K562 (cell line): ENCODE results near the gene EPB41L2. TPM values are rescaled to one million over a fixed set of nuclear protein-coding genes. Genes with fewer than 3 reads are reported as not detected.

Source experiments
- ATAC-seq: fragments of 200-7000 bp; cut with Tn5 transposase; 3 replicates; pipeline ENCODE4 v1.9.1; 2020; ENCODE audit warnings: moderate library complexity
- BruUV-seq: library from RNA; stranded (reverse); fragments of 400-500 nt; replicated peaks from 2 replicates; lab custom pipeline; 2021; lab: Mats Ljungman, UMichigan
- CTCF ChIA-PET: fragments of 300-600 bp; formaldehyde crosslinking; extraction: SDS; loops from one replicate; lab custom pipeline; 2021; ENCODE audit warnings: low intra/inter-chr PET ratio; lab: Yijun Ruan, JAX
- POLR2A ChIA-PET: fragments of 300-600, 350-650 bp; sonication (Branson Sonifier 250); formaldehyde crosslinking; extraction: SDS; loops from one replicate; lab custom pipeline; 2021; ENCODE audit warnings: antibody characterized with exemption, inconsistent platforms; lab: Yijun Ruan, JAX
- DNase-seq, 4 experiments: peaks; one replicate each; pipeline versions ENCODE4 v3.0.0 to v3.0.0-alpha.2; 2011 to 2018; ENCODE audit warnings: low spot score in 3 of 4, mixed read lengths in 3 of 4; ENCODE audit errors: extremely low read depth in 1 of 4
- FAIRE-seq: peaks from 2 replicates; lab custom pipeline; 2011; peaks lifted over from hg19 to GRCh38; lab: Jason Lieb, UNC
- H2AFZ ChIP-seq: 2 replicates; pipeline ENCODE4 v1.6.0; 2011; ENCODE audit warnings: low read depth, low read length, control low read depth, inconsistent platforms
- H3K27ac ChIP-seq: fragments of 200-600 bp; 3 replicates; pipeline ENCODE4 v1.8.0; 2011; ENCODE audit warnings: low read depth, mild to moderate bottlenecking, control low read depth, inconsistent platforms, low read length, moderate library complexity, mixed read lengths; ENCODE audit errors: extremely low read depth
- H3K27me3 ChIP-seq, 2 experiments: fragments of 300-600 bp in 1 of 2; 2 replicates in 1 of 2; 3 replicates in 1 of 2; pipeline versions ENCODE4 v1.6.0 to v1.8.0; 2011; ENCODE audit warnings: inconsistent platforms in 2 of 2, low read length in 2 of 2, mild to moderate bottlenecking in 1 of 2, mixed read lengths in 1 of 2, moderate library complexity in 1 of 2; ENCODE audit not compliant: control insufficient read depth in 2 of 2, insufficient read depth in 2 of 2
- H3K36me3 ChIP-seq: fragments of 300-600 bp; 3 replicates; pipeline ENCODE4 v1.8.0; 2011; ENCODE audit warnings: mild to moderate bottlenecking, low read length, inconsistent platforms; ENCODE audit not compliant: control insufficient read depth, insufficient read depth
- H3K4me1 ChIP-seq, 2 experiments: fragments of 200-600 bp in 1 of 2; replicated peaks in 1 of 2; 2 replicates in 1 of 2; 3 replicates in 1 of 2; pipeline versions ENCODE4 v1.5.1 to v1.8.0; 2011; ENCODE audit warnings: inconsistent platforms in 2 of 2, low read length in 2 of 2, mild to moderate bottlenecking in 1 of 2, mixed read lengths in 1 of 2, moderate library complexity in 1 of 2; ENCODE audit not compliant: control insufficient read depth in 2 of 2, insufficient read depth in 2 of 2
- H3K4me2 ChIP-seq: 2 replicates; pipeline ENCODE4 v1.6.1; 2011; ENCODE audit warnings: low read length, control low read depth, inconsistent platforms, mixed read lengths; ENCODE audit not compliant: insufficient read depth
- H3K4me3 ChIP-seq: fragments of 200-600 bp; sonication (generic), shearing (Covaris generic); 2 replicates; pipeline ENCODE4 v1.5.1; 2016; ENCODE audit warnings: control low read depth, inconsistent platforms
- H3K79me2 ChIP-seq: fragments of 200-600 bp; 3 replicates; pipeline ENCODE4 v1.8.0; 2011; ENCODE audit warnings: low read length, inconsistent platforms; ENCODE audit not compliant: control insufficient read depth, insufficient read depth
- H3K9ac ChIP-seq, 2 experiments: 2 replicates each; pipeline versions ENCODE4 v1.6.0 to v1.6.1; 2011; ENCODE audit warnings: low read depth in 2 of 2, low read length in 2 of 2, control low read depth in 1 of 2, inconsistent platforms in 1 of 2, mild to moderate bottlenecking in 1 of 2, mixed read lengths in 1 of 2; ENCODE audit not compliant: insufficient read depth in 1 of 2
- H3K9me1 ChIP-seq: one replicate; pipeline ENCODE4 v1.6.0; 2011; ENCODE audit warnings: inconsistent platforms, mild to moderate bottlenecking, low read length, moderate library complexity; ENCODE audit not compliant: control insufficient read depth, insufficient read depth
- H3K9me3 ChIP-seq: replicated peaks from 2 replicates; pipeline ENCODE4 v1.5.1; 2011; ENCODE audit warnings: low read depth, low read length, inconsistent platforms; ENCODE audit not compliant: control insufficient read depth, insufficient read depth
- H4K20me1 ChIP-seq: replicated peaks from 2 replicates; pipeline ENCODE4 v1.6.1; 2011; ENCODE audit warnings: low read length, inconsistent platforms, mixed read lengths; ENCODE audit not compliant: control insufficient read depth, insufficient read depth
- GMEB1 ChIP-seq: fragments of 250-450 bp; sonication (Bioruptor Pico); IDR thresholded peaks from 2 replicates; pipeline ENCODE4 v1.4.0; 2020; ENCODE audit warnings: mild to moderate bottlenecking
- PRPF4 ChIP-seq: fragments of 200-400 bp; formaldehyde crosslinking; IDR thresholded peaks from one replicate; pipeline ENCODE4 v1.6.1; 2017; ENCODE audit warnings: low read length, low read depth, mild to moderate bottlenecking; ENCODE audit not compliant: insufficient read depth, poor library complexity, severe bottlenecking
- REST ChIP-seq, 2 experiments: fragments of 450-650 bp; formaldehyde crosslinking in 1 of 2; IDR thresholded peaks; 2 replicates each; pipeline versions ENCODE4 v1.4.0 to v1.6.1; 2014 to 2020; ENCODE audit warnings: mild to moderate bottlenecking in 2 of 2, borderline replicate concordance in 1 of 2, low read depth in 1 of 2
- TAL1 ChIP-seq: fragments of 450-650 bp; IDR thresholded peaks from 2 replicates; pipeline ENCODE4 v1.6.1; 2016; ENCODE audit warnings: mild to moderate bottlenecking
- ZBTB17 ChIP-seq: fragments of 450-650 bp; formaldehyde crosslinking; IDR thresholded peaks from 2 replicates; pipeline ENCODE4 v1.4.0; 2020; ENCODE audit warnings: mild to moderate bottlenecking
- ZFP1 ChIP-seq: fragments of 450-650 bp; formaldehyde crosslinking; IDR thresholded peaks from 2 replicates; pipeline ENCODE4 v1.4.0; 2020; ENCODE audit warnings: mild to moderate bottlenecking, mixed read lengths
- ZNF140 ChIP-seq: fragments of 250-450 bp; sonication (Bioruptor Pico); IDR thresholded peaks from 2 replicates; pipeline ENCODE4 v1.8.0; 2021; ENCODE audit warnings: moderate library complexity, mild to moderate bottlenecking, inconsistent platforms
- WGBS: fragments of 100-300 bp; shearing (Covaris generic); methylation state at CpG from one replicate; pipeline ENCODE4 v1.1.6; 2016; ENCODE audit warnings: low coverage, mixed read lengths; ENCODE audit not compliant: insufficient coverage; ENCODE audit errors: missing lambda C conversion rate; 5-methylcytosine and 5-hydroxymethylcytosine counted together
- in situ Hi-C: fragments of 300-500 bp; cut with MboI; formaldehyde crosslinking; loops from 4 replicates; pipeline ENCODE4 v1.15.0; 2018; ENCODE audit warnings: inconsistent platforms, mixed read lengths
- intact Hi-C: fragments of 100-400 bp; cut with micrococcal nuclease; formaldehyde crosslinking; loops from 2 replicates; pipeline ENCODE4 v1.14.2; 2022
- polyA plus RNA-seq, 8 experiments: library from polyadenylated mRNA; depleted of rRNA in 4 of 8; stranded (reverse) in 5 of 8; unstranded in 3 of 8; fragments of >200 nt; fragmentation: Nextera tagmentation in 2 of 8; fragmentation: Illumina TruSeq in 1 of 8; extraction: Ambion mirVana in 2 of 8; extraction: Trizol in 1 of 8; gene quantifications; 2 replicates each; pipeline versions ENCODE4 v1.2.1 to v1.2.3, GENCODE V29; 2011 to 2014; ENCODE audit warnings: inconsistent platforms in 1 of 8, missing spikeins in 1 of 8
- total RNA-seq, 7 experiments: library from RNA; depleted of rRNA in 6 of 7; stranded (reverse); fragments of >200 nt in 6 of 7; fragmentation: Illumina TruSeq in 2 of 7; extraction: Trizol in 2 of 7; gene quantifications; 2 replicates each; pipeline versions ENCODE4 v1.2.1 to v1.2.3, GENCODE V29; 2011 to 2021; ENCODE audit warnings: low replicate concordance in 1 of 7
- TF ChIP-seq, protein P1 (sequence below): sonication (generic); formaldehyde crosslinking; IDR thresholded peaks from 2 replicates; pipeline ENCODE4 v1.8.0; 2023; ENCODE audit warnings: mild to moderate bottlenecking, missing genetic modification reagents

The EPB41L2 gene
- total and polyA plus RNA-seq, 9 of the 15 experiments (the other 6 are each of a cell fraction or from before 2014, with no cell fraction given), result 5.1 to 53.6 (median 25.0) TPM

DNA sequence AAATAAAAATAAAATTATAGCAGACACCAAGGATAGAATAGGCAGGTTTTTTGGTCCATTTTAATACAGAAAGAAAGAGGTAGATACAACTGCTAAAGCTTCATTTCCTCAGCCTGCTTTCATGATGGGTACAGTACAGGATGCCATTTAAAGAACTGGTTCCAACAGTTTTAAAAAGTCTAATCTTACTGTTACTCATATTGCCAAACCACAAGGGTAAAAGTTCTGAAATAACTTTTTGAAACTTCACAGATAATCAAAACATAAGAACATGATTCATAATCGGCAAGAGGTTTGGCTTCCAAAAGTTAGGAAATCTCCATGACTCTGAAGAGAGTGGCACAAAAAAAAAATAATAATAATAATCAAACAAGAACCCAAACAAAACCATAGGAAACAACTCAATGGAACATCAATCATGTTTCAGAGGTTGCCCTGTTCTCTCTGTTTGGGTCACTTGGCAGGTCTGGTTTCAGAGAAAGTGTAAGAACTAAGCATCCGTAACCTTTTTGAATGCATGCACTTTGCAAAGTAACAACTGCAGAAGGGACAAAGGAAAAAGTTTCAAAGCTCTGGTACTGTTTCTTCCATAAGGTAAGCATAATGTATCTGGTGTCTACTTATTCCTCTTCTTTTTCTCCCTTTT is 156.2 kb downstream of the EPB41L2 start:
- Histone ChIP-seq H3K79me2 (no peaks in the 10 kb centered on the region), H3K4me2 (no peak overlapping the region), H3K4me1 (no peaks in the 10 kb centered on the region), H3K4me3 (no peak overlapping the region), H3K36me3 (no peaks in the 10 kb centered on the region), H3K9me1 (no peaks in the 10 kb centered on the region), H3K9ac (no peak overlapping the region), H4K20me1 (no peaks in the 10 kb centered on the region), H3K9me3 (no peaks in the 10 kb centered on the region), H3K27me3 (no peaks in the 10 kb centered on the region), H2AFZ (no peak overlapping the region), H3K27ac (no peak overlapping the region)
- ATAC-seq, result no peak
- intact Hi-C loops, result no loop called here
- no peak for DNase-seq
- POLR2A ChIA-PET, result no interaction called here
- CTCF ChIA-PET, result no interaction called here
- in situ Hi-C loops, result no loop called here
- no peak for FAIRE-seq
- BruUV-seq, result no TSS peak
- 32% methylated on average over 2 of the region's 2 CpGs for WGBS
- TF ChIP-seq ZFP1 (CRISPR knock-in tag) (no peak), PRPF4 (no peak), ZNF140 (CRISPR knock-in tag) (no peak), TAL1 (no peak), REST (IDR thresholded peaks at IDR 0.05; ENCODE audit: borderline replicate concordance) (no peak), REST (CRISPR knock-in tag; IDR thresholded peaks at IDR 0.05; ENCODE audit: low read depth) (no peak), ZBTB17 (CRISPR knock-in tag) (no peak), GMEB1 (CRISPR knock-in tag) (no peak)
- TF ChIP-seq, protein P1, sequence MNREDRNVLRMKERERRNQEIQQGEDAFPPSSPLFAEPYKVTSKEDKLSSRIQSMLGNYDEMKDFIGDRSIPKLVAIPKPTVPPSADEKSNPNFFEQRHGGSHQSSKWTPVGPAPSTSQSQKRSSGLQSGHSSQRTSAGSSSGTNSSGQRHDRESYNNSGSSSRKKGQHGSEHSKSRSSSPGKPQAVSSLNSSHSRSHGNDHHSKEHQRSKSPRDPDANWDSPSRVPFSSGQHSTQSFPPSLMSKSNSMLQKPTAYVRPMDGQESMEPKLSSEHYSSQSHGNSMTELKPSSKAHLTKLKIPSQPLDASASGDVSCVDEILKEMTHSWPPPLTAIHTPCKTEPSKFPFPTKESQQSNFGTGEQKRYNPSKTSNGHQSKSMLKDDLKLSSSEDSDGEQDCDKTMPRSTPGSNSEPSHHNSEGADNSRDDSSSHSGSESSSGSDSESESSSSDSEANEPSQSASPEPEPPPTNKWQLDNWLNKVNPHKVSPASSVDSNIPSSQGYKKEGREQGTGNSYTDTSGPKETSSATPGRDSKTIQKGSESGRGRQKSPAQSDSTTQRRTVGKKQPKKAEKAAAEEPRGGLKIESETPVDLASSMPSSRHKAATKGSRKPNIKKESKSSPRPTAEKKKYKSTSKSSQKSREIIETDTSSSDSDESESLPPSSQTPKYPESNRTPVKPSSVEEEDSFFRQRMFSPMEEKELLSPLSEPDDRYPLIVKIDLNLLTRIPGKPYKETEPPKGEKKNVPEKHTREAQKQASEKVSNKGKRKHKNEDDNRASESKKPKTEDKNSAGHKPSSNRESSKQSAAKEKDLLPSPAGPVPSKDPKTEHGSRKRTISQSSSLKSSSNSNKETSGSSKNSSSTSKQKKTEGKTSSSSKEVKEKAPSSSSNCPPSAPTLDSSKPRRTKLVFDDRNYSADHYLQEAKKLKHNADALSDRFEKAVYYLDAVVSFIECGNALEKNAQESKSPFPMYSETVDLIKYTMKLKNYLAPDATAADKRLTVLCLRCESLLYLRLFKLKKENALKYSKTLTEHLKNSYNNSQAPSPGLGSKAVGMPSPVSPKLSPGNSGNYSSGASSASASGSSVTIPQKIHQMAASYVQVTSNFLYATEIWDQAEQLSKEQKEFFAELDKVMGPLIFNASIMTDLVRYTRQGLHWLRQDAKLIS, result no peak
